Progenitor cell of endocrine pancreas (in vitro differentiated cells): Measurements from ENCODE around the gene SMCO2. TPM values are rescaled to one million over a fixed set of nuclear protein-coding genes. Genes with fewer than 3 reads are reported as not detected.

Experiments
- DNase-seq: peaks from one replicate; pipeline ENCODE4 v3.0.0; 2021; ENCODE audit warnings: low spot score; ENCODE audit not compliant: unreplicated experiment
- H3K27ac Mint-ChIP-seq: 2 replicates; pipeline ENCODE4 v1.8.0; 2021; ENCODE audit warnings: mild to moderate bottlenecking, moderate library complexity, mixed read lengths
- H3K27me3 Mint-ChIP-seq: 2 replicates; pipeline ENCODE4 v1.8.0; 2021; ENCODE audit warnings: mixed read lengths
- H3K36me3 Mint-ChIP-seq: 2 replicates; pipeline ENCODE4 v1.8.0; 2022; ENCODE audit warnings: mixed read lengths; ENCODE audit not compliant: insufficient read depth
- H3K4me1 Mint-ChIP-seq: 2 replicates; pipeline ENCODE4 v1.8.0; 2021; ENCODE audit warnings: low read depth, mixed read lengths
- H3K4me3 Mint-ChIP-seq: 2 replicates; pipeline ENCODE4 v1.8.0; 2021; ENCODE audit warnings: low read depth, mild to moderate bottlenecking, moderate library complexity, mixed read lengths
- H3K9me3 Mint-ChIP-seq: 2 replicates; pipeline ENCODE4 v1.8.0; 2021; ENCODE audit warnings: low read depth, mixed read lengths
- CTCF ChIP-seq: fragments of 200-600 bp; sonication (generic); IDR thresholded peaks from one replicate; pipeline ENCODE4 v1.5.0; 2021; ENCODE audit warnings: antibody characterized with exemption, mild to moderate bottlenecking; ENCODE audit not compliant: unreplicated experiment
- total RNA-seq: library from RNA; stranded (reverse); gene quantifications from 2 replicates; pipeline ENCODE4 v1.2.1, GENCODE V29; 2021

Gene SMCO2
- total RNA-seq, 1 donor from 2014 or later, result 1.4 TPM

GRCh38 chr12:27468241-27468640 is 21.7 kb downstream of the SMCO2 start:
- Mint-ChIP-seq H3K27me3 (no peaks in the 10 kb centered on the region), H3K36me3 (no peaks in the 10 kb centered on the region), H3K4me1 (no peaks in the 10 kb centered on the region), H3K9me3 (no peaks in the 10 kb centered on the region), H3K4me3 (no peak overlapping the region), H3K27ac (no peak overlapping the region)
- no peak for DNase-seq
- no peak for TF ChIP-seq CTCF

- Mint-ChIP-seq H3K4me1 (no peaks in the 10 kb centered on the region), H3K4me3 (no peak overlapping the region), H3K9me3 (no peaks in the 10 kb centered on the region), H3K36me3 (no peaks in the 10 kb centered on the region), H3K27me3 (no peaks in the 10 kb centered on the region), H3K27ac (no peak overlapping the region)
- no peak for TF ChIP-seq CTCF
- DNase-seq, result no peak
Observed at GRCh38 chr12:27469176-27469736, 22.7 kb downstream of the SMCO2 start.

DNA sequence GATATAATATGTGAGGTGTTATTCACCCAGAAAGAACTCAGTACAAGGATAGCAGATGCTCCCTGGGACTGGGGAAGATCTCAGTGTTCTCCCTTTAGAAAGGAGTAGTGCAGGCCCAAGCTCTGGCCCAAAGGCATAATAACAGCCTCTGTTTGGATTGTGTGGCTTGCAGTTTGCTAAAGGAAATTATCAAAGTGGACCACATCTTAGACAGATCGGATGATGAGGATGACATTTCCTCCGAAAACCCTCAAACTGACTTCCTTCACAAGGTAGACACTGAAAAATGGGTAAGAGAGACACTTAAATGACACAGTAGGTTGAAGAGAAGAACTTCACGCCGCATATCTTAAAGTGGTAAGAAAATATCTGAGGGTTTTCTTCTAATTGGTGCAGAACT is 26.1 kb downstream of the SMCO2 start:
- no peaks in the 10 kb centered on the region for H3K4me1 Mint-ChIP-seq
- H3K4me3 Mint-ChIP-seq, result no peak overlapping the region
- peaks cover 10% of the 10 kb centered on the region for H3K36me3 Mint-ChIP-seq
- DNase-seq, result no peak
- no peak overlapping the region for H3K27ac Mint-ChIP-seq
- H3K9me3 Mint-ChIP-seq, result peaks cover 22% of the 10 kb centered on the region
- no peak for TF ChIP-seq CTCF
- no peaks in the 10 kb centered on the region for H3K27me3 Mint-ChIP-seq

DNA sequence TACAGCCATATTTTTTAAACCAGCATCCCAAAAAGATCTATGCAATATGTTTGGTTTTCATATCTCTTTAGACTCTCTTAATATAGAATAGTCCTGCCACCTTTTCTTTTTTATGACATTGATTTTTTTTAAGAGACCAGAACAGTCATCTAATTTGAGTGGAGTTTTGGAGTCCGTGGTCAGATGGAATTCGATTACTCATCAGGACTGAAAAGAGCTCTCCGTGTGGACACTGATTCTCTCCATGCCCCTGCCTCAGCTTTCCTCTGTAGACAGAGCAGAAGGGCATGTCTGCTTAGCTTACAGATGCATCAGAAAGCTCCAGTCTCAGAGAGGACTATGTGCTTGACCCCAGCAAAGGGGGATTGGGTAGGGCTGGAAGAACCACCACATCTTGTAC is 27.8 kb downstream of the SMCO2 start:
- Mint-ChIP-seq H3K27ac (no peak overlapping the region), H3K36me3 (peaks cover 14% of the 10 kb centered on the region), H3K4me3 (no peak overlapping the region), H3K4me1 (no peaks in the 10 kb centered on the region), H3K9me3 (peaks cover 28% of the 10 kb centered on the region), H3K27me3 (no peaks in the 10 kb centered on the region)
- no peak for DNase-seq
- TF ChIP-seq CTCF, result no peak

DNA sequence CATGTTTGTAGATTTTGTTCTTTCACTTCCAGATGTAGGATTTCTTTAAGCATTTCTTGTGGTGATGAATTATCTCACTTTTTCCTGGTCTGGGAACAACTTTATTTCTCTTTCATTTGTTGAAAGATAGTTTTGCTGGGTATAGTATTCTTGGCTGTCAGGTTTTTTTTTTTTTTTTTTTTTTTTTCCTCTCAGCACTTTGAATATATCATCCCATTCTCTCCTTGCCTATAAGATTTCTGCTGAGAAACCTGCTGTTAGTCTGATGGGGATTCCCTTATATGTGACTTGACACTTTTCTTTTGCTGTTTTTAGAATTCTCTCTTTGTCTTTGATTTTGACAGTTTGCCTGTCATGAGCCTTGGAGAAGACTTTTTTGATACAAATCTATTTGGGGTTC is 30.5 kb downstream of the SMCO2 start:
- Mint-ChIP-seq H3K27ac (no peak overlapping the region), H3K36me3 (peaks cover 14% of the 10 kb centered on the region), H3K4me1 (no peaks in the 10 kb centered on the region), H3K9me3 (peaks cover 28% of the 10 kb centered on the region), H3K27me3 (no peaks in the 10 kb centered on the region), H3K4me3 (no peak overlapping the region)
- no peak for TF ChIP-seq CTCF
- DNase-seq, result no peak
